ENCODE measurements around the gene HSPH1.

Gene HSPH1

GRCh38 chr13:31133621-31134020 is 28.1 kb downstream of the HSPH1 start:
- DNase-seq (ENCODE audit: low read depth in 1 of 2, low spot score in 1 of 2): no peak

- DNase-seq (ENCODE audit: low read depth in 1 of 2, low spot score in 1 of 2): no peak
Measured at GRCh38 chr13:31131470-31131961, 30.2 kb downstream of the HSPH1 start.

- DNase-seq (ENCODE audit: low read depth in 1 of 2, low spot score in 1 of 2): no peak
Measured at GRCh38 chr13:31129419-31129818, 32.3 kb downstream of the HSPH1 start.

- no peak for DNase-seq (ENCODE audit: low read depth in 1 of 2, low spot score in 1 of 2)
Measured at GRCh38 chr13:31124204-31124603, 37.5 kb downstream of the HSPH1 start.

- no peak for DNase-seq (ENCODE audit: low read depth in 1 of 2, low spot score in 1 of 2)
Measured at GRCh38 chr13:31122544-31123260, 39.0 kb downstream of the HSPH1 start.

DNA sequence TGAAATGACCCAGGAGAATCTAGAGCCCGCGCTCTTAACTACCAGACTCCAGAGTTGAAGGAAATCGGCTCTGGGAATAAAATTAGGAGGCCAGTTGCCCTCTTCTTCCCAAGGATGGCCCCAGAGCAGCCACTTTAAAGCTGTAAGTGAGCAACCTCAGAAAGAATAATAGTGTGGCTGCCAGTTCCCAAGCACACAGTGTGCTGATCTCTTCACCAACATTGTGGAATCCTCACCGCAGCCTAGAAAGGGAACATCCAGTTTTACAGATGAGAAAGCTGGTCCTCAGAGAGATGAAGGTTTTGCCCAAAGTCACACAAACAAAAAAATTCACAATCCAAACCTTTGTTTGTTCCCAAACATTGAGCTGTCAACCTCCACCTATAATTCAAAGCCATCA is 39.6 kb downstream of the HSPH1 start:
- no peak for DNase-seq (ENCODE audit: low read depth in 1 of 2, low spot score in 1 of 2)

- DNase-seq (ENCODE audit: low read depth in 1 of 2, low spot score in 1 of 2): no peak
Measured at GRCh38 chr13:31121379-31122140, 40.1 kb downstream of the HSPH1 start.

GRCh38 chr13:31119966-31120700 is 41.6 kb downstream of the HSPH1 start:
- no peak for DNase-seq (ENCODE audit: low read depth in 1 of 2, low spot score in 1 of 2)

- DNase-seq (ENCODE audit: low read depth in 1 of 2, low spot score in 1 of 2): no peak
Measured at GRCh38 chr13:31119526-31119925, 42.2 kb downstream of the HSPH1 start.

DNA sequence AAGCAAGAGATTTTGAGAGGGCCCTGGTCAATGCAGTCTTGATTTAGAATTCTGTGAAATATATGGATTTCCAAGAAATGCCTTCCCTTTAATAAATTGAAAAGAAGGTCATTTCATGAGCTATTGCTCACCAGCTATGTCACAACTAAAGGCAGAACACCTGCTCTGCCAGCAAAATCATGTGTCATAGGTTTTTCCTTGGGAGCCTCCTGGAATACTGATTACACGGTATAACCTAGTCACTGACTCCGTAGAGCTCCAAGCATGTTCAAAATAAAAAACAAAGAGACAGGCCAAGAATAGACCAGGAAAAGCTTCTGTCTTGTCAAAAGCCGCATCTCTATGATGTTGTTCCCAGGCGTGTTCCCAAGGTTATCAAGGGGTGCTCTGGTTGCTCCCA is 45.5 kb downstream of the HSPH1 start:
- DNase-seq (ENCODE audit: low read depth in 1 of 2, low spot score in 1 of 2): no peak

DNA sequence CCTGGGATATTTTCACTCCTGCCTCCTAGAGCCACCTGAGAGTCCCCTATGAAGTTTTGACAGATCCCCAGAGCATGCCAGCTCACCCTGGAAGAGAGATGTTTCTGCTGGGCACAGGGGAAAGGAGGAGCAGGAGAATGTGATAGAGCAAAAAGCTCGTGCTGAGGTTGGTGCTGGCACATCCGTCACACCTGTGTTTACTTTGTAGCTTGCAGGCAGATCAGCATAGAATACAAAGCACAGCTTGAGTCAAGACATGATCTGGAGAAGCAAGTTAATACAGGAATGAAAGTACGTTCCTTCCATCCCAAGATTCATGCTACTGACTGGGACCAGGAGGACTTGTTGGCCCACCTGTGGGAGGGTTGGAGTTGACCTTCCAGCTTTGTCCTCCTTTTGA is 46.1 kb downstream of the HSPH1 start:
- DNase-seq (ENCODE audit: low read depth in 1 of 2, low spot score in 1 of 2): no peak

DNA sequence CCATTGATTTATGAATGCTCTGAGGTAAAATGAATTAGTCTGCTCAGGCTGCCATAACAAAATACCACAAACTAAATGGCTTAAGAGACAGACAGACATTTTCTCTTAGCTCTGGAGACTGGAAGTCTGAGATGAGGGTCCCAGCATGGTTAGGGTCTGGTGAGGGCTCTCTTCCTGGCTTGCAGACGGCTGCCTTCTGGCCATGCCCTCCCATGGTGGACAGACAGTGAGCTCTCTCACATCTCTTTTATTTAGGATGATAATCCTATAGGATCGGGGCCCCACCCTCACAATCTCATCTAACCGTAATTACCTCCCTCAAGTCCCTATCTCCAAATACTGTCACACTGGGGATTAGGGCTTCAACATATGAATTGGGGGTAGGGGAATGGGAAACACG is 47.1 kb downstream of the HSPH1 start:
- DNase-seq (ENCODE audit: low read depth in 1 of 2, low spot score in 1 of 2): no peak

GRCh38 chr13:31111136-31111535 is 50.6 kb downstream of the HSPH1 start:
- DNase-seq (ENCODE audit: low read depth in 1 of 2, low spot score in 1 of 2): no peak

DNA sequence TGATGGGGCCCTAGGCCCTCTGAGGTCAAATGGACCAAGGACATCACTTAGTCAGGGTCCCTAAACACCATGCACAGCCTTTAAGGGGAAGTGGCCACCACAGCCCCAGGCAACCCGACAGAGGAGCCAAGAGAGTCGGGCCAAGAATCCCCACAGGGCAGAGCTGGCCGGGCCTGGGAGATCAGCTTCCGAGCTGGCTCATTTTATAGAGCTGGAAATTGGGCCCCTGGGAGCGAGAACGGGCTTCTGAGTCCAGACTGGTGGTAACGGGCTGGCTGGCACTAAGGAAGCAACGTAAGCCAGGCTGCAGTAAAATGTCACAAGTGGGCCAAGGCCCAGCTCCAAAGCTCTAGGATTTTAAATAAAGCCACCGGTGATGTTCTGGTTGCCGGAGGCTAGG is 51.1 kb downstream of the HSPH1 start:
- no peak for DNase-seq (ENCODE audit: low read depth in 1 of 2, low spot score in 1 of 2)

- no peak for DNase-seq (ENCODE audit: low read depth in 1 of 2, low spot score in 1 of 2)
Measured at GRCh38 chr13:31110169-31110568, 51.5 kb downstream of the HSPH1 start.

GRCh38 chr13:31107109-31107508 is 54.6 kb downstream of the HSPH1 start:
- no peak for DNase-seq (ENCODE audit: low read depth in 1 of 2, low spot score in 1 of 2)

GRCh38 chr13:31105856-31106255 is 55.8 kb downstream of the HSPH1 start:
- no peak for DNase-seq (ENCODE audit: low read depth in 1 of 2, low spot score in 1 of 2)

GRCh38 chr13:31105020-31105795 is 56.5 kb downstream of the HSPH1 start:
- DNase-seq (ENCODE audit: low read depth in 1 of 2, low spot score in 1 of 2): no peak

GRCh38 chr13:31102905-31103304 is 58.8 kb downstream of the HSPH1 start:
- no peak for DNase-seq (ENCODE audit: low read depth in 1 of 2, low spot score in 1 of 2)

GRCh38 chr13:31101472-31102170 is 60.1 kb downstream of the HSPH1 start:
- no peak for DNase-seq (ENCODE audit: low read depth in 1 of 2, low spot score in 1 of 2)

Measured in activated T-helper 1 cell treated with anti-CD3 and anti-CD28 coated beads, Interleukin-2, amount 50 U/mL, for 16 hours (primary cell).